CD4-positive, alpha-beta T cell treated with Interleukin-6 for 4 hours (primary cell): ENCODE measurements around the gene UBE2F.

Experiments used
- DNase-seq: peaks from one replicate; pipeline ENCODE4 v3.0.0-alpha.2; 2020; ENCODE audit warnings: mixed read lengths

UBE2F gene

GRCh38 chr2:238083919-238084318 is 117.1 kb downstream of the UBE2F start:
- no peak for DNase-seq

- no peak for DNase-seq
Measured at GRCh38 chr2:238084761-238085160, 117.9 kb downstream of the UBE2F start.

GRCh38 chr2:238085899-238086298 is 119.1 kb downstream of the UBE2F start:
- DNase-seq, result no peak

GRCh38 chr2:238087211-238087610 is 120.4 kb downstream of the UBE2F start:
- no peak for DNase-seq

- DNase-seq, result no peak
Measured at GRCh38 chr2:238090887-238091286, 124.1 kb downstream of the UBE2F start.

- no peak for DNase-seq
Measured at GRCh38 chr2:238091436-238092060, 124.7 kb downstream of the UBE2F start.
